Adipocyte (in vitro differentiated cells): Measurements from ENCODE around the gene PNMA6E.

ENCODE experiments used
- DNase-seq: peaks from one replicate; pipeline ENCODE4 v3.0.0-alpha.2; 2015; ENCODE audit warnings: low read depth
- H3K27me3 ChIP-seq: replicated peaks from 2 replicates; pipeline ENCODE4 v1.7.0; 2013; ENCODE audit warnings: mild to moderate bottlenecking, low read length, moderate library complexity; ENCODE audit not compliant: control insufficient read depth, insufficient read depth
- H3K36me3 ChIP-seq: 2 replicates; pipeline ENCODE4 v1.7.0; 2013; ENCODE audit warnings: low read length, mild to moderate bottlenecking, moderate library complexity; ENCODE audit not compliant: control insufficient read depth, insufficient read depth, severe bottlenecking
- H3K4me1 ChIP-seq: 2 replicates; pipeline ENCODE4 v1.7.0; 2013; ENCODE audit warnings: mild to moderate bottlenecking, low read length, moderate library complexity; ENCODE audit not compliant: control insufficient read depth, insufficient read depth
- H3K4me3 ChIP-seq: 2 replicates; pipeline ENCODE4 v1.7.0; 2013; ENCODE audit warnings: mild to moderate bottlenecking, low read length, moderate library complexity
- H3K9ac ChIP-seq: 2 replicates; pipeline ENCODE4 v1.7.0; 2013; ENCODE audit warnings: mild to moderate bottlenecking, low read length, moderate library complexity
- H3K9me3 ChIP-seq: 2 replicates; pipeline ENCODE4 v1.7.0; 2013; ENCODE audit warnings: mild to moderate bottlenecking, low read length, moderate library complexity; ENCODE audit not compliant: control insufficient read depth

PNMA6E gene

DNA sequence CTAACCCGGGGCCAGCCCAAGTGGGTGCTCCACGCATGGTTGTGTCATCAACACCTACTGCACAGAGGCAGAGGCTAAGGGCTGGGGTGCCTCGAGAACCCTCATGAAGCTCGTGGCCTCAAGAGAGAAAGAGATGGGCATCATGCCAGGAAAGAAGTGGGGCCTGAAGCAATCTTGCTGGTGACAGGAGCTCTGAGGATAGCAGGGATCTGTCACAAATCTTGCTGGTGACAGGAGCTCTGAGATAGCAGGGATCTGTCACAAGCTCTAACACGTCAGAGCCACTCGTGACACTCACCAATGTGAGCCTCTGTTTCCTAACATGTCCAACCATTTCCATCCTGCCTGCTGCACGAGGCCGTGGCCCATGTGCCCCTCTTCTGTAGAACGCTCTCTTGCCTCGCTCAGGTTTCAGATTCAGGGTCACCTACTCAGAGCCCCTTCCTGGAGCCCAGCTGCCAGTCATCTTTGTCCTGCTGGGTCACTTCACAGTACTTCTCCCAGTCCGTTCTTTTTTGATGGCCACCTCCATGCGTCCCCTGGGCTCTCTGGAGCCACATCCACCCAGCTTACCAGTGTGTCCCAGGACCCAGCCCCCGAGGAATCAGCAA is 21.1 kb downstream of the PNMA6E start:
- Histone ChIP-seq H3K4me3 (no peak overlapping the region), H3K36me3 (no peaks in the 10 kb centered on the region), H3K9me3 (peaks cover 4% of the 10 kb centered on the region), H3K4me1 (peaks cover 7% of the 10 kb centered on the region), H3K9ac (no peak overlapping the region), H3K27me3 (no peaks in the 10 kb centered on the region)
- no peak for DNase-seq

DNA sequence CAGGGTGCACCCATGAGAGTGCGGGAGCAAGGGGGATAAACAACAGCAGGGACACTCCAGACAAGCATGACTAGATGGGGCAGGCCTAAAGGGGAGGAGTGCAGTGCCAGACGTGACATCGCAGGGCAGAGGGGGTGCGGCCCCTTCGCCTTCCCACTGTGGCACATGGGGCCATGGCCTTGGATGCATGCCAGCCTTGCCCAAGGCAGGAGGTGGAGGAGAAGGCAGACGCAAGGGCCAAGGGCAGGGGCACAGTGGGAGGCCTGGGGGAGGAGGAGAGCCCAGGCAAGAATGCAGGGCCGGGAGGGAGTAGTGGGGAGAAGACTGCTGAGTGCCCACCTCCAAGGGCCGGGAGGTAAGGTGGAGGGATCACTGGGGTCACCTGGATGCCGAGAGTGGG is 21.6 kb downstream of the PNMA6E start:
- H3K9ac ChIP-seq: no peak overlapping the region
- H3K9me3 ChIP-seq: peaks cover 4% of the 10 kb centered on the region
- H3K4me1 ChIP-seq: peaks cover 7% of the 10 kb centered on the region
- H3K36me3 ChIP-seq: no peaks in the 10 kb centered on the region
- DNase-seq: no peak
- H3K4me3 ChIP-seq: no peak overlapping the region
- H3K27me3 ChIP-seq: no peaks in the 10 kb centered on the region

DNA sequence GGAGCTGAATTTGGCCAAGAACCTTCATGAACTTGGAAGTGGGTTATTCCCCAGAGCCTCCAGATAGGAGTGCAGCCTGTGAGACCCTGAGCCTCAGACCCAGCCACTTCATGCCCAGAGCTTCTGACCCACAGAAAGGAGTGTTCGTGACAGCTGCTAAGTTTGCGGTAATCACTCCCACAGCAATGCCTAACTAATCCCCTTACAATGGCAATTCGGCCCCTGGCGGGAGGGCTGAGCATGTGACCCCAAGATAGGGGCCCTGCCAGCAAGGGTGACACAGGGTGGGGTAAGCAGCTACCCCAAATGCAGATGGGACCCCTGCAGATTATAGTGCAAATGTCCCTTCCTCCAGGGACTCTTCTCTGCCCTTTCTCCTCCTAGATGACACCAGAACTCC is 22.5 kb downstream of the PNMA6E start:
- H3K4me3 ChIP-seq: no peak overlapping the region
- H3K27me3 ChIP-seq: no peaks in the 10 kb centered on the region
- H3K4me1 ChIP-seq: peaks cover 7% of the 10 kb centered on the region
- H3K9ac ChIP-seq: no peak overlapping the region
- peaks cover 4% of the 10 kb centered on the region for H3K9me3 ChIP-seq
- H3K36me3 ChIP-seq: no peaks in the 10 kb centered on the region
- DNase-seq: no peak

DNA sequence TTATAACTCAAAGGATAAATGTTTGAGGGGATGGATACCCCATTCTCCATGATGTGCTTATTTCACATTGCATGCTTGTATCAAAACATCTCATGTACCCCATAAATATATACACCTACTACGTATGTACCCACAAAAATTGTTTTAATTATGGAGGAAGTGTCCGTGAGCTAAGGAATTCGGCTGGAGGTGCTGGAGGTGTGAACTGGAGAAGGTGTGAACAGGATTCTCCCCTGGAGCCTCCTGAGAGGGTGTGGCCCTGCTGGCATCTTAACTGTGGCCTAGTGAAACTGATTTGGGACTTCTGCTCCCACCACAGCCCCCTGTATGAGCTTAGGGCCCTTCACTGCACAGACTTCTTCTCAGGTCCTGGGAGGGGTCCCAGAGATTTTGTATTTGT is 23.4 kb downstream of the PNMA6E start:
- Histone ChIP-seq H3K36me3 (no peaks in the 10 kb centered on the region), H3K4me1 (peaks cover 7% of the 10 kb centered on the region), H3K27me3 (no peaks in the 10 kb centered on the region), H3K9ac (no peak overlapping the region), H3K4me3 (no peak overlapping the region), H3K9me3 (peaks cover 4% of the 10 kb centered on the region)
- DNase-seq: no peak

DNA sequence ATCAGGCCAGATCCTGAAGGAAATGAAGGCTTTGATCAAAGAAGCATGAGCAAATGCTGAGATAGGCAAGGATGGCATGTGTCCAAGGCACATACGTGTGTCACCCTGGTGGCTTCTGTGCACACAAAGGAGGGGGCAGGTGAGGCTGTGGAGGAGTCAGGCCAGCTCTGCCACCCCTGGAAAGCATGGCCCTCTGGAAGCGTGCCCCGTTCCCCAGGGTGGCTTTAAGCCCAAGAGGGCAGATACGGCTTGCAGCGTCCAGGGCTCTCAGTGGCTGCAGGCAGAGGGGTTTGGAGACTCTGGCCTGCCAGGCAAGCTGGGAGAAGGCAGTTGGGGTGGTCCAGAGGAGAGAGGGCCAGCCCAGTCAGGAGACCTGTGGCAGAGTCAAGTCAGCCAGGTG is 25.6 kb downstream of the PNMA6E start:
- DNase-seq: no peak
- Histone ChIP-seq H3K9me3 (peaks cover 4% of the 10 kb centered on the region), H3K4me3 (no peak overlapping the region), H3K4me1 (peaks cover 7% of the 10 kb centered on the region), H3K9ac (no peak overlapping the region), H3K36me3 (no peaks in the 10 kb centered on the region), H3K27me3 (no peaks in the 10 kb centered on the region)

DNA sequence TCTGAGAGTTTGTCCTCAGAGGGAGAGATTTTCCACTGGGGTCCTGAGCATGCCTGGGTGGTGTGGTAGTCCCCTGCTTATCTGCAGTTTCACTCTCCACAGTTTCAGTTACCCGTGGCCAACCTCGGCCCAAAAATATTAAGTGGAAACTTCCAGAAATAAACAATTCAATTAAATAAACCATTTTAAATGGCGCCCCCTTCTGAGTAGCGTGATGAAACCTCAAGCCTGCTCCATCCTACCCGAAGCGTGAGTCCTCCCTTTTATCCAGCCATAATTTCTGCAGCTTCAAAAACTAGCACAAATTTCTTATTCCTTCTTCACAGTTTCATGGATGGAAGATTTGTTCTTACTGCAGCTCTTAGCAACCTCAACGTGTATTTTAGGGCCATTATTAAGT is 26.7 kb downstream of the PNMA6E start:
- no peak overlapping the region for H3K4me3 ChIP-seq
- no peak overlapping the region for H3K9ac ChIP-seq
- no peak for DNase-seq
- no peaks in the 10 kb centered on the region for H3K36me3 ChIP-seq
- peaks cover 4% of the 10 kb centered on the region for H3K9me3 ChIP-seq
- peaks cover 7% of the 10 kb centered on the region for H3K27me3 ChIP-seq
- H3K4me1 ChIP-seq: peaks cover 12% of the 10 kb centered on the region

DNA sequence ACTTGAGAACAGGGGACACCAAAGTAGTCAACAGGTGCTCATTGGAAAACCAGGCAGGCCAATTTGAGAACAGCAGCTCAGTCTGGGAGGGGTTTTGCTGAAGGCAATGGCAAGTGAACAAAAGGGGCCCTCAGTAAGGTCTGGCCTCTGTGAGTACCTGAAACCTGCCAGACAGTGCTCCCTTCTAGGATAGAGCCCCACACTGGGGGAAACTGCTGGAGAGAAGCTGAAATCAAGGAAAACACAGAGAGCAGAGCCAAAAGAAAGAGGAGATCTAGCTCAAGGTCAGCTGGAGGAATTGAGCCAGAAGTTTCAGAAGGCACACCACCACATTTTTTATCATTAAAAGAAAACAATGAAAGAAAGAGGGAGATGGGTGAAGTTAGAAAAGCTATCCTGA is 28.2 kb downstream of the PNMA6E start:
- Histone ChIP-seq H3K4me1 (peaks cover 12% of the 10 kb centered on the region), H3K4me3 (no peak overlapping the region), H3K9me3 (peaks cover 4% of the 10 kb centered on the region), H3K36me3 (no peaks in the 10 kb centered on the region), H3K9ac (no peak overlapping the region), H3K27me3 (peaks cover 7% of the 10 kb centered on the region)
- no peak for DNase-seq

DNA sequence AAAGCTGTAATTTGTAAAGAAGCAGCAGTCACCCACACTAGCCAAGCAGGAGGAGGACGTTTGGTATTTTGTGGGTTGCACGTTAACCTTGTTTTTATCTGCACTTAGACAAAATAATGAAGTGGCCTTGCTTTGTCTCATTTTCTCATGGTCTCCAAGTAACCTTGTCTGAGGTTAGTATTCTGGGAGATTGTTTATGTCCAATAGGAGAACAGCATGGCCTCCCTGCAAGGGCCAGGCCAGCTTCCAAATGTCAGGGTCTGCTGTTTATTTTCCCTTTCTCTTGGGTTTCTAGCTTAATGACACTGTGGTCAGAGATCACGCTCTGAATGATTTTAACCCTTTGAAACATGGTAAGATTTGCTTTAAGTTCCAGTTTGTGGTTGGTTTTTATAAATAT is 29.9 kb downstream of the PNMA6E start:
- Histone ChIP-seq H3K9me3 (peaks cover under 1% of the 10 kb centered on the region), H3K36me3 (no peaks in the 10 kb centered on the region), H3K4me3 (no peak overlapping the region), H3K9ac (no peak overlapping the region), H3K4me1 (peaks cover 12% of the 10 kb centered on the region), H3K27me3 (peaks cover 7% of the 10 kb centered on the region)
- no peak for DNase-seq

DNA sequence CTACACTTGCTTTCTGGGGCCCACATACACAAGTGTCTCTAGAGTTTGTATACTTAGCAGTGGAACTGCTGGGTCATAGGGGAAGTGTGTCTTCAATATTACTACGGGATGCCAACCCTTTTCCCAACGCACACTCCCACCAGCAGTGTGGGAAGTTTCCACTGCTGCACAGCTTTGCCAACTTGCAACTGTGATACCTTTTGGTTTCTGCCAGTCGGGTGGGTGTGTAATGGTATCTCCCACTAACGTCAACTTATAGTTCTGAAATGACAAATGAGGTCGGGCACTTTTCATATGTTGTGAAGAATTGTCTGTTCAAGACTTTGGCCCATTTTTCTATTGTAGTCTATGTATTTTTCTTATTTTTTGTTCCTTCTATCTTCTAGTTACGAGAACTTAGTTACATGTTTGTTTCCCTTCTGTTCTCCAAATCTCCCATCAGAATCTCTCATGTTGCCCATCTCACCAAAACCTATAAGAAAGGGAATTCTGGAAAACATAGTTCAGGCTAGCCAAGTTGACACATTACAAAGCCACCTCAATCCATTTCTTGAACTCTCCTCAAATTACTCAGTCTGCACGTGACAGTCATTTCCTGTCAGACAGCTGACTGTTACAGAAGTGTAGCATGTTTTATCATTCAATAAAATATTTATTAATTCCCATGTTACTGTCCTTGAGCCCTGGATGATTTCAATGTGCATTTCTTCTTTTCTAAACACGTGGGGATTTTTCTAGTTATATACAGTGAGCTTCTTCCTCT is 30.7 kb downstream of the PNMA6E start:
- H3K4me3 ChIP-seq: no peak overlapping the region
- peaks cover 7% of the 10 kb centered on the region for H3K27me3 ChIP-seq
- H3K4me1 ChIP-seq: peaks cover 12% of the 10 kb centered on the region
- no peak for DNase-seq
- peaks cover 4% of the 10 kb centered on the region for H3K9me3 ChIP-seq
- no peaks in the 10 kb centered on the region for H3K36me3 ChIP-seq
- no peak overlapping the region for H3K9ac ChIP-seq

DNA sequence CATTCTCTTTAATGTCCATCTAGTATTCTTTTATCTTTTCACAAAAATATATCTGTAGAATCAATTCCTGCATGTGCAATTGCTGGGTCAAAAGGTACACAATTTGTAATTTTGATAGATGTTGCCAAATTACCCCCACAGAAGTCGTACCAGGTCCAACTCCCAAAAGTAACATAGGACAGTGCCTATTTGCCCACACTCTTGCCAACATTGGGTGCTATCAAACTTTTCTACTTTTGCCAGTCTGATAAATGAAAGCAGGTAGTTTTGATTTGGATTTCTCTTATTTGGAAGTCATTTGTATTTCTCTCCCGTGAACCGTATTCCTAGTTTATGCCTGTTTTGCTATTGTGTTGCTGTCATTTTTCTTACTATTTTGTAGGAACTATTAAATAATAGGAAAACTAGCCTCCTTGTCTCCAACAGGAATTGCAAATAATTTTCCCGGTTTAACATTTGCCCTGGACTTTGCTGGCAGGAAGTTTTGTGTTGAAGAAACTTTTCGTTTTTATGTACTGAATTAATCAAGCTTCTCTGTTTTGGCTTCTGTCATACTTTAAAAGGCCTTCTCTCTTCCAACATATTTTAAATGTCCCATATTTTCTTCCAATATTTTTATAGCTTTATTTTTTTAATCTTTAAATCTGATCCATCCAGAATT is 34.1 kb downstream of the PNMA6E start:
- Histone ChIP-seq H3K27me3 (peaks cover 13% of the 10 kb centered on the region), H3K4me3 (no peak overlapping the region), H3K9me3 (peaks cover 4% of the 10 kb centered on the region), H3K9ac (no peak overlapping the region), H3K4me1 (peaks cover 12% of the 10 kb centered on the region), H3K36me3 (no peaks in the 10 kb centered on the region)
- DNase-seq: no peak

DNA sequence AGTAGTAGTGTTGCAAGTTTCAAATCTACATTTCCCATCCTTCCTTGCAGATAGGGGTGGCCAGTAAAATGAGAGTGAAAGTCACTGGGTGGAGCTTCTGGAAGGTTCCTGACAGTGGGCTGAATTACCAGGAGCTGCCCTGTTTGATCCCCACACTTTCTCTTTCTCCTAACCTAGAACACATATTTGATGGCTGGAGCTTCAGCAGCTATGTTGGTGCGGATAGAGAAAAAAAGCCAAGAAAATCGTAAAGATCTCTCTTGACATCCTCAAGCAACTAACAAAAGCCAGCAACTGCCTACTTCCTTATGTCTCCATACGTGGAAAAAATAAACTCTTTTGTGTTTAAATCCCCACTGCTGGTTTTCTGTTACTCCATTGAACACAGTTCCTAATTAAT is 35.0 kb downstream of the PNMA6E start:
- H3K9ac ChIP-seq: no peak overlapping the region
- H3K27me3 ChIP-seq: peaks cover 13% of the 10 kb centered on the region
- H3K4me3 ChIP-seq: no peak overlapping the region
- DNase-seq: no peak
- peaks cover 9% of the 10 kb centered on the region for H3K4me1 ChIP-seq
- H3K9me3 ChIP-seq: peaks cover 4% of the 10 kb centered on the region
- no peaks in the 10 kb centered on the region for H3K36me3 ChIP-seq
